Fibroblast of lung (primary cell): ENCODE data around the gene TRNP1. TPM values are rescaled to one million over a fixed set of nuclear protein-coding genes. Genes with fewer than 3 reads are reported as not detected.
A peak's percentile ranks its signal among the peaks of the same experiment; 100 is the strongest.

Source experiments
- DNase-seq, 2 donors: peaks; one replicate each; pipeline versions ENCODE4 v3.0.0 to v3.0.0-alpha.2; 2010; ENCODE audit warnings: low read depth in 2 of 2
- H2AFZ ChIP-seq: 2 replicates; pipeline ENCODE4 v1.5.1; 2012; ENCODE audit warnings: low read length, control low read depth, inconsistent platforms
- H3K27ac ChIP-seq: 2 replicates; pipeline ENCODE4 v1.5.1; 2011; ENCODE audit warnings: low read length, control low read depth; ENCODE audit not compliant: insufficient read depth
- H3K27me3 ChIP-seq: 2 replicates; pipeline ENCODE4 v1.5.1; 2011; ENCODE audit warnings: mild to moderate bottlenecking, low read length; ENCODE audit not compliant: control insufficient read depth, insufficient read depth
- H3K36me3 ChIP-seq: 2 replicates; pipeline ENCODE4 v1.5.1; 2011; ENCODE audit warnings: low read length; ENCODE audit not compliant: control insufficient read depth, insufficient read depth
- H3K4me1 ChIP-seq: 2 replicates; pipeline ENCODE4 v1.5.1; 2011; ENCODE audit warnings: low read length; ENCODE audit not compliant: control insufficient read depth, insufficient read depth; ENCODE audit errors: extremely low read depth
- H3K4me2 ChIP-seq: 2 replicates; pipeline ENCODE4 v1.5.1; 2011; ENCODE audit warnings: low read length, control low read depth; ENCODE audit not compliant: insufficient read depth; ENCODE audit errors: extremely low read depth
- H3K4me3 ChIP-seq, 4 experiments: fragments of 200-600 bp in 1 of 4; sonication (generic) in 1 of 4; replicated peaks in 1 of 4; 2 replicates each; pipeline ENCODE4 v1.5.1; 2011 to 2016; ENCODE audit warnings: low read length in 4 of 4, low read depth in 3 of 4, mild to moderate bottlenecking in 3 of 4, control low read depth in 2 of 4, inconsistent platforms in 1 of 4, mixed read lengths in 1 of 4; ENCODE audit not compliant: insufficient read depth in 1 of 4; ENCODE audit errors: control extremely low read depth in 1 of 4
- H3K79me2 ChIP-seq: 2 replicates; pipeline ENCODE4 v1.5.1; 2012; ENCODE audit warnings: mild to moderate bottlenecking, low read length, inconsistent platforms; ENCODE audit not compliant: control insufficient read depth, insufficient read depth
- H3K9ac ChIP-seq: 2 replicates; pipeline ENCODE4 v1.5.1; 2011; ENCODE audit warnings: mild to moderate bottlenecking, low read length, control low read depth; ENCODE audit not compliant: insufficient read depth
- H3K9me3 ChIP-seq: 2 replicates; pipeline ENCODE4 v1.5.1; 2012; ENCODE audit warnings: low read depth, low read length; ENCODE audit not compliant: control insufficient read depth, insufficient read depth
- H4K20me1 ChIP-seq: 2 replicates; pipeline ENCODE4 v1.5.1; 2011; ENCODE audit warnings: low read length; ENCODE audit not compliant: control insufficient read depth, insufficient read depth; ENCODE audit errors: extremely low read depth
- CTCF ChIP-seq, 2 donors: IDR thresholded peaks in 1 of 2; conservative IDR thresholded peaks in 1 of 2; 1 replicate in 1 of 2; 2 replicates in 1 of 2; pipeline ENCODE4 v1.5.1; 2011 to 2012; ENCODE audit warnings: low read length in 2 of 2, control low read depth in 1 of 2, inconsistent platforms in 1 of 2, low read depth in 1 of 2, mild to moderate bottlenecking in 1 of 2
- EZH2 ChIP-seq: IDR thresholded peaks from 2 replicates; pipeline ENCODE4 v1.5.1; 2012; ENCODE audit warnings: low read length, control low read depth, mild to moderate bottlenecking; ENCODE audit errors: missing control alignments
- polyA plus RNA-seq, 2 donors: library from polyadenylated mRNA; depleted of rRNA in 1 of 2; stranded (reverse) in 1 of 2; unstranded in 1 of 2; fragments of >200 nt; gene quantifications; 2 replicates each; pipeline ENCODE4 v1.2.1, GENCODE V29; 2011 to 2012; ENCODE audit warnings: missing spikeins in 1 of 2
- total RNA-seq: library from RNA; depleted of rRNA; stranded (reverse); fragments of >200 nt; gene quantifications from 2 replicates; pipeline ENCODE4 v1.2.1, GENCODE V29; 2014

Gene TRNP1
- total and polyA plus RNA-seq, 2 donors (not counting 1 experiment from before 2014, with no cell fraction given): 16.2 to 32.6 TPM

GRCh38 chr1:26957306-26957705, 36.2 kb upstream of the TRNP1 start:
- H3K27me3 ChIP-seq: peaks cover 23% of the 10 kb centered on the region

GRCh38 chr1:26959270-26959669, 34.2 kb upstream of the TRNP1 start:
- Histone ChIP-seq H3K36me3 (no peaks in the 10 kb centered on the region), H2AFZ (no peak overlapping the region), H3K4me2 (no peak overlapping the region), H3K9me3 (no peaks in the 10 kb centered on the region), H4K20me1 (no peaks in the 10 kb centered on the region), H3K27ac (no peak overlapping the region), H3K79me2 (no peaks in the 10 kb centered on the region), H3K9ac (no peak overlapping the region), H3K27me3 (peaks cover 23% of the 10 kb centered on the region), H3K4me3 (peak overlapping the region in 1 of 4 experiments; percentile 28), H3K4me1 (peaks cover 7% of the 10 kb centered on the region)
- TF ChIP-seq CTCF (conservative IDR thresholded peaks at IDR 0.05 in 1 of 2, IDR thresholded peaks at IDR 0.05 in 1 of 2; ENCODE audit: low read depth in 1 of 2, low read length in 2 of 2): no peak
- no peak for TF ChIP-seq EZH2
- no peak for DNase-seq

More at GRCh38 chr1:26957306-26957705, 36.2 kb upstream of the TRNP1 start:
- H3K9me3 ChIP-seq: no peaks in the 10 kb centered on the region
- H3K4me3 ChIP-seq: no peak overlapping the region
- no peaks in the 10 kb centered on the region for H3K79me2 ChIP-seq
- no peaks in the 10 kb centered on the region for H3K36me3 ChIP-seq
- no peaks in the 10 kb centered on the region for H4K20me1 ChIP-seq
- no peak for DNase-seq
- H3K4me1 ChIP-seq: peaks cover 6% of the 10 kb centered on the region
- no peak overlapping the region for H2AFZ ChIP-seq
- no peak overlapping the region for H3K9ac ChIP-seq
- H3K4me2 ChIP-seq: no peak overlapping the region
- no peak overlapping the region for H3K27ac ChIP-seq
- TF ChIP-seq EZH2 (no peak), CTCF (conservative IDR thresholded peaks at IDR 0.05 in 1 of 2, IDR thresholded peaks at IDR 0.05 in 1 of 2; ENCODE audit: low read depth in 1 of 2, low read length in 2 of 2) (no peak)

GRCh38 chr1:26959722-26960624, 33.5 kb upstream of the TRNP1 start, which contains the start of gene KDF1:
Gene KDF1 (minus strand): TSS chr1:26960468. CDS start chr1:26952380, 8,088 bp downstream.
- H3K4me3 ChIP-seq: peak within 1 kb of the TSS in 2 of 4 experiments; percentile 28 to 36
- no peaks in the 10 kb centered on the region for H3K36me3 ChIP-seq
- H2AFZ ChIP-seq: no peak within 1 kb of the TSS
- no peaks in the 10 kb centered on the region for H3K9me3 ChIP-seq
- H3K27ac ChIP-seq: no peak within 1 kb of the TSS
- DNase-seq: no peak
- H3K79me2 ChIP-seq: no peaks in the 10 kb centered on the region
- H3K27me3 ChIP-seq: peaks cover 23% of the 10 kb centered on the region
- no peak within 1 kb of the TSS for H3K9ac ChIP-seq
- TF ChIP-seq EZH2 (peak; percentile 99), CTCF (conservative IDR thresholded peaks at IDR 0.05 in 1 of 2, IDR thresholded peaks at IDR 0.05 in 1 of 2; ENCODE audit: low read depth in 1 of 2, low read length in 2 of 2) (no peak)
- no peak within 1 kb of the TSS for H3K4me2 ChIP-seq
- peaks cover 7% of the 10 kb centered on the region for H3K4me1 ChIP-seq
- no peaks in the 10 kb centered on the region for H4K20me1 ChIP-seq
